GM15510 (cell line): ENCODE measurements around the gene SCN9A.

Experiments
- POLR2A ChIP-seq: IDR thresholded peaks from 3 replicates; pipeline ENCODE4 v1.6.1; 2011; ENCODE audit warnings: borderline replicate concordance; ENCODE audit not compliant: insufficient read length; ENCODE audit errors: extremely low read depth

SCN9A gene

DNA sequence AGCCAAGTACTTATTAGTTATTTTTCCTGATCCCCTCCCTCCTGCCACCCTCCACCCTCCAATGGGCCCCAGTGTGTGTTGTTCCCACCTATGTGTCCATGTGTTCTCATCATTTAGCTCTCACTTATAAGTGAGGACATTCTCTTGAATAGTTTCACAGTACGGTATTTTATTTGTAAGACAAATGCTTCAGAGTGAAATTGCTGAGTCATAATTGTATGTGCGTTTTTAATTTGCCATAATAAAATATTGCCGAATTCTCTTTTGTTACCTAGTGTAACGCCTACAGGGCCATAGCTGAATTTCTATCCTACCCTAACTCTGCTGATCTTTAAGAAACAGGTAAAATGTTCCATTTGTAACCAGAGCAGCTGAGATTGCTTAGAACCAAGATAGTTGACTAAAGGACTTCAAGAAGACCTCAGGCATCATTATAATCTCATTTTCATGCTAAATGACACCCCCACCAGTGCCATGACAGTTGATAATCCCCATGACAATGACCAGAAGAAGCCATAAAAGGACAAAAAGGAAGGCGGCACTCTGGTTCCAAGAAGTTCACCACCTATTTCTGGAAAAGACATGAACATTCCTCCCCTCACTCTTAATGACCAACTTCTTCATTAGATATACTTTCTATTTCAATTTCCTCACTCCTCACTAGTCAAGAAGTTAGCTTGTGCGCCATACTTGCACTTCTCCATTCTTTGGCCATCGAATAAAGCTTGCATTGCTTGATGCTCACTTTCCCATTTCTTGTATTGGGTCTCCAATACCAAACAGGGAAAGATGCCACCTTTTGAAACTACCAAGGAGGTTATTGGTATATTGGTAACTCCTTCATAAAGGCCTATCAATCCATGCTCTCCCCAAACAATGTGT lies 18.4 kb downstream of the SCN9A start:
- no peak for TF ChIP-seq POLR2A

DNA sequence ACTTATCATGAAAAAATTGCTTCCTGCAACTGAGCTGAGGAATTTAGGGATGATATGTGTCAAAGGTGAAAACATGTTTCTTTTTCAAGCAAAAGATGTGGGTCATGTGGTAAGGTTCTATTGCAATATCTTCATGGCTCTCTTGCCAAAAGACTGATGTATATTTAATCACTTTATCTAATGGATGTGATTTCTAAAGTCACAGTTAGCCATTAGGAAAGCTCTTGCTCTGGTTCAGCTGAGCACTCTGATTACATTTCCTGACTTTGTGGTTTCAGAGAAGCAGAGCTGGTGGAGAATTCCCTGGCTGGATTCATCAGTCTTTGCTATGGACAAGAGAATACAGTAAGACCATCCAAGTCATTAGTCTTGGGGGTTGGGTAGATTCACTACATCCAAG lies 24.4 kb downstream of the SCN9A start:
- no peak for TF ChIP-seq POLR2A

DNA sequence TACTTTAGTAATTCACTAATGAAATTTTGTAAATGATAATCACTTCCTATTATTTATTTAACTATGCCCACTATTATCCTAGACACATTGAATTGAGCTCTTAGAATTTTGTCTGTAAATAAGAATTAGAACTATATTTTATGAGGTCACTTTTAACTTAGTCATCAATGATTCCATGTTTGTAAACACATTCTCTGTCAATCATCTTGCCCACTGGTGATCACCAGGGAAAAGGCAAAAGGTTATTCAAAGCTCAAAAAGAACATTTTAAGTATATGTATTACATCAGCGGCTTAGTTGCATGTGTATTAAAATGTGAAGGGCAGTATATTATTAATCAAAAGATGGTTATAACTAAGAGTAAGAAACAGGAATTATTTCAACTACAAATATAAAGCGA lies 25.2 kb downstream of the SCN9A start:
- TF ChIP-seq POLR2A: no peak

DNA sequence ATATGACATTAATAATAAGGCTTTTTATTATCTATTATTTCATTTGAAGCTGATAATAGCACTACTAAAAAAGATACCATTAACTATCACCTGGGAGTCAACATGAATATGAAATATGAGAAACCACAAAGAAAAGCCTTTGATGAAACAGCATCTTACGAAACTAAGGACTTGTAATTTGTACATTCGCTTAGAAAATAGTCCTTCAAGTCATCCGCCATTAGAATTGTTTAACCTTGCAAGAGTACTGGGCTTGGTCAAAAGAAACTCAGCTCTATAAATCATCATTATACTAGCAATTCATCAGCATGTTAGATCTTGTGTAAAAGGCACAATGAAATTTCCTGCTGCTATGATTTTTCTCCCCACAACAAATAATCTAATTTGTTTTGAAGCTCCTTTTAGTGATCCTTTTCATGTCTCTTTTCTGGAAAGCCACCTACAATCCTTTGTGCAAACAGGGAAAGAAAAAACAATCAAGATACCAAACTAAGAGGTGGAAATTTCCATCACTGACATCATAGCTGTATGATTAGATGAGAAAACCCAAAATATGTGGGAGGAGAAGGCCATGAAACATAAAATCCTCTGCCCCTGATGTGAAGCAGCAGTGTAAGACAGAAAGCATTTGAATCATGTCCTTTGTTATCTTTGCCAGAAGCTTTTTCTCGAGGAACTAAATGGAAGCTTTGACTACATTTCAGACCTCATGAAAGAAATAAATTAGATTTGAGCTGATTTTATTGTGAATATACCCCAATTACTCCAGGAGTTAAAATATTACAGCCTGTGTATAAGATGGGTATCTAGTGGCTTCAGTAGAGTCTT lies 31.2 kb downstream of the SCN9A start:
- no peak for TF ChIP-seq POLR2A

DNA sequence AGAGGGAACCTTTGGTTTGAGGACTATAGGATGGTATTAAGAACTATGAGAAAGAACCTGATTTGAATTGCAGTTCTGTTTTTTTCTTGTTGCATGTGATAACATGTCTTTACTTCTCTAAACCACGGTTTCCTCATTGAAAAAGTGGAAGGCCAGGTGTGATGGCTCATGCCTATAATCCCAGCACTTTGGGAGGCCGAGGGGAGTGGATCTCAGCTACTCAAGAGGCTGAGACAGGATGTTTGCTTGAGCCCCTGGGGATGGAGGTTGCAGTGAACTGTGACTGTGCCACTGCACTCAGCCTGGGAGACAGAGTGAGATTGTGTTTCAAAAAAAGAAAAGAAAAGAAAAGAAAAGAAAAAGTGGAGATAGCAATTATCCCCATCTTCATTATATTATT lies 32.3 kb downstream of the SCN9A start:
- TF ChIP-seq POLR2A: no peak

DNA sequence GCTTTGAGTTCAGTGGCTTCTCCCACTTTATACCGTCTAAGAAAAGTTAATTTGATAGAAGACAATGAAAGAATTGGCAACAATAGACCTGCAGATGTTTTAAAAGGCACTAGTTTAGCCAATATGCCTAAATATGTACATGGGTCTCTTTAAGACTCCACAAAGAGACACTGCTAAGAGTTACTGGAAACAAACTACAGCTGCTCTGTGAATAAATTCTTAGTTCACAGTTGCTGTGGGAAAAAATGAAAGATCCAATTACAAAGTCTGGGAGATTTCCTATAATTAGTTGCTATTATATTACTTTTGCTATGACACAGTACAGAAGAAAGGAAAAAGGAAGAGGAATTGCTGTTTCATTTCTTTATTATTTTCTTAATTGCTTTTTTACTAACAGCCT lies 34.3 kb downstream of the SCN9A start:
- TF ChIP-seq POLR2A: no peak

DNA sequence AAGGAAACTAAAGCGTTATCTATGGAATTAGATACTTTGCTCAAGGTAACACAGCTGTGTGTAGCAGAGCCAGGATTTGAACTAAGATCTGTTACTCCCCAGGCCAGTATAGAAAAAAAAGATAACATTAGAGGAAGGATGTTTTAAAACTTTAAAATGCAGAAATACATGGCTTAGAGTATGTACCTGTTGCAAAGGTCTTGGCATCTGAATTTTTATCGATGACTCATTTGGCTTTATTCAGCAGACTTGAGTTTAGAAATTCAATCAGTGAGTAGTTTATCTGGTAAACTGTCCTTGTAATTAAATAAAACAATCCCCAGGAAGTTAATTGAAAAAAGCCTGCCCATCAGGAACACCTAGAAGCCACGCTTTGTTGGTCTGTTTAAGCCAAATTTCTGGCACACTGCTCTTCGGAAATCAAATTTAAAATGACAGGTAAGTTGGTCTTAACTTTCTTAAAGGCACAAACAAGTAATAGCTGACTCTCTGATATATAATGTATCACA lies 36.9 kb downstream of the SCN9A start:
- TF ChIP-seq POLR2A: no peak

DNA sequence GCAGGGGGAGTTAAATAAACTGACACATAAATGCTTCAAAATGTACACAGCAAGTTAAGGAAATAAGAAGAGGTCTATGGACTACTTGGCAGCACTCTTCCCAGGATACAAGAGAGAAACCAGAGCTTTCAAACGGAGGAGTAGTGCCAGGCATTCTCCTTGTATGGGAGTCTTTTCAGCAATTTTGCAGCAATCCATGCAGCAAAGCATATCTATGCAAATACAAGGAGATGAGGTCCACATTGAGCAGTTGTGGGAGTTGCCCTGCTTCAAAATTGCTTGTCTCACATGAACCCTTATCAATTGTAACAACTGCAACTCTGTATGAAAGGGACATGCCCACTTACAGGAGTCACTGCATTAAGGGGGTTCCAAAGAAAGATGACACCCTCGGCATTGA lies 37.8 kb downstream of the SCN9A start:
- TF ChIP-seq POLR2A: no peak

- no peak for TF ChIP-seq POLR2A
Observed at GRCh38 chr2:166335284-166335683, 40.5 kb downstream of the SCN9A start.

- no peak for TF ChIP-seq POLR2A
Observed at GRCh38 chr2:166334805-166335204, 40.9 kb downstream of the SCN9A start.

DNA sequence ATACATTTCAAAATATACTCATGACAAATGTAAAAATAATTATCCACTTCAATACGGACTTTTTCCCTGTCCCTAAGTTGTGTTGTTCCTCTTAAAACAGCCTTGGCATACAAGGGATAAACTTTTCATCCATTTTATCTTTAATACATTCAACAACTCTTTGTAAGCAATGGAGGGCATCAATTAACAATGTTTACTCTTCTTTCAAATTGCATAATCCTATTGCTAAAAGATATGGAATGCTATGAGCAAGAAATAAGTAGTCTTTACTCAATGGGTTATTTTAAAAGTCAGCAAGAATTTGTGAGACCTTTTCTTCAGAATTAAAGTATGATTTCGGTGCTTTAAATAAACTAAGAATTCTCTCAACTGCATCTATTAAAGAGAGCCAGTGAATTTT lies 41.9 kb downstream of the SCN9A start:
- no peak for TF ChIP-seq POLR2A

DNA sequence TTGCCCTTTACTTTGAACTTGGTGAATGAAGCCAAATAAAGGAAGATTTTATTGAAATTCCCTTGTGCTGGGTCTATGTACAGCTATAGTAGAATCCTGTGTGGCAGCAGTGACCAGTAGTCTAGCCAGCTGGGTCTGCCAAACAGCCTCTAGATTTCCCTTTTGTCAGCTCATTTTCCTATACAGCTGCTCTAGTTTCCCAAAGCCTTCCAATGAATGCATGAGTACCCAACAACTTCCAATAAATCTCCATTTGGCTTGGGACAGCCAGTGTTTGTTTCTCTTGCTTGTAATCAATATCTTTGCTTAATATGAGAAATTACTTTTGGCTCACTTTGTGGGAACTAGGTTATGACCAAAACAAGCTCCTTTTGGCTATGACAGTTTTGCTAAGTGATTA lies 43.6 kb downstream of the SCN9A start:
- no peak for TF ChIP-seq POLR2A

DNA sequence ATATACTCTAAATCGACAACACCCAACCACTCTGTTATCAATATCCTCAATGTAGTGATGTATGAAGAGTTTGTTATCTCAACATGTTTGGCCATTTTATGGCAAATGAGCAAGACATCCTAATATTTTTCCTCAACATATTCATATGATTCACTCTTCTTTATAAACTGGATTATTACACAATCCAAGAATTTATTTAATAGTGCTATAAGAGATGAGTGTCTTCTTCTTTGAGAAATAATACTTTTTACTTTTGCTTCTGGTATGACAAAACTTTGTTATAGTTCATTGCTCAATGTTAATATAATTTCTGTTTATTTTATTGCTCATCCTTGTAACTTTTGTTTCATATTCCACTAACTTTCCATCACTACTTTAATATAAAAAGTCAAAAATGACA lies 44.3 kb downstream of the SCN9A start:
- no peak for TF ChIP-seq POLR2A

DNA sequence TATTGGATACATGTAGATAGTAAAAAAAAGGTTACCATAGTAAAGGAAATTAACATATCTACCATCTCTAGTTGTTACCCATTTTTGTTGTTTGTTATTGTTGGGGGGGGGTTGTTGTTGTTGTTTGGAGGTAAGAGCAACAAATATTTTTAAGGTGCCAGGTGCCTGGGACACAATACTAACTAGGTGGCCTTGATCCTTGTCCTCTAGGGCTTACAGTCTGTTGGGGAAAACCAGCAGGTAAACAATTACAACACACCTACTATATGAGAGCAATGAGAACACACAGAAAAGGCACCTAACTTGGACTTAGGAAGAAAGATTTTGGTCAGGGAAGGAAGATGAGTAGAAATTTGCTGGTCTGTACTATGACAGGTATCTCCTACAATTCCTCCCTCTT lies 46.3 kb downstream of the SCN9A start:
- no peak for TF ChIP-seq POLR2A

DNA sequence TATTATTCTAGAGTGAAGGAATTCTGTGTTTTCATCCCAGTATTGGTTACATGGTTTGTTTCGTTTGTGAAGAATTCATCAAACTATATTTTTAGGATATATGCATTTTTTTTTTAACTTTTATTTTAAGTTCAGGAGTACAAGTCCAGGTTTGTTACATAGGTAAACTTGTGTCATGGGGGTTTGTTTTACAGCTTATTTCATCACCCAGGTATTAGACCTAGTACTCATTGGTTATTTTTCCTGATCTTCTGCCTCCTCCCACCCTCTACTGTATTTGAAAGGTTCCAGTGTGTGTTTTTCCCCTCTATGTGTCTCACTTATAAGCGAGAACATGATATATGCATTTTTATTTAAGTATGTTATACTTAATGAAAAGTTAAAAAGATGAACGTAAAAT lies 47.6 kb downstream of the SCN9A start:
- no peak for TF ChIP-seq POLR2A
